OCI-LY1 (cell line): Measurements from ENCODE around the gene SGCD.

ENCODE experiments used
- CTCF ChIP-seq: fragments of 200-600 bp; sonication (generic), shearing (Covaris generic); IDR thresholded peaks from 2 replicates; pipeline ENCODE4 v1.5.1; 2017; ENCODE audit warnings: mild to moderate bottlenecking, antibody characterized with exemption, low read length, moderate library complexity, mixed read lengths
- EZH2 ChIP-seq: fragments of 200-600 bp; sonication (generic), shearing (Covaris generic); IDR thresholded peaks from 2 replicates; pipeline ENCODE4 v1.8.0; 2017; ENCODE audit warnings: borderline replicate concordance, mixed run types, mild to moderate bottlenecking, antibody characterized with exemption, low read length, moderate library complexity, mixed read lengths

- TF ChIP-seq CTCF (no peak), EZH2 (no peak)
These were observed 195.9 kb downstream of the SGCD start for GRCh38 chr5:156522651-156523529.
